Stimulated activated CD4-positive, alpha-beta T cell treated with anti-CD3 and anti-CD28 coated beads, Interleukin-2, amount 100 ng/mL, for 4 hours (primary cell): ENCODE data around the gene TRMT10A.
"Not testable (repeated sequence)": the region's sequence is repeated elsewhere in the genome, so short reads cannot be mapped to it uniquely, and the experiment has no call there.

ENCODE experiments used
- DNase-seq: peaks from one replicate; pipeline ENCODE4 v3.0.0-alpha.2; 2020; ENCODE audit warnings: low read depth

Gene TRMT10A

GRCh38 chr4:99540277-99540939, 23.4 kb downstream of the TRMT10A start:
- DNase-seq = no peak

GRCh38 chr4:99537674-99538073, 26.2 kb downstream of the TRMT10A start:
- DNase-seq = no peak

- DNase-seq = no peak
Measured at GRCh38 chr4:99536848-99537247, 27.0 kb downstream of the TRMT10A start.

DNA sequence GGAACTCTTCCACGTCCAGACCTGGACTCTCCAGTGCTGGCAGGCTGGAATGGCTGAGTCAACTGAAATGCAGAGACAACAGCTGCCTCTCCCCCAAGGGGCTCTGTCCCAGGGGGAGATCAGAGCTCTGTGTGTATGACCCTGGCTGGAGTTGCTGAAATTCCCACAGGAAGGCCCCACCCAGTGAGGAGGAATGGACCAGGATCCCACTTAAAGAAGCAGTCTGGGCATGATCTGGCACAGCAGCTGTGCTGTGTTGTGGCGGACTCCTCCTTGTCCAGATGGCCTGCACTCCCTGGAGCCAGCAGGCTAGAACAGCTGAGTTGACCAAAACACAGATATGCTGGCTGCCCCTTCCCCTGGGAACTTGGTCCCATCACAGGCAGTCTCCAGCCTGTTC, 27.6 kb downstream of the TRMT10A start:
- DNase-seq = no peak

DNA sequence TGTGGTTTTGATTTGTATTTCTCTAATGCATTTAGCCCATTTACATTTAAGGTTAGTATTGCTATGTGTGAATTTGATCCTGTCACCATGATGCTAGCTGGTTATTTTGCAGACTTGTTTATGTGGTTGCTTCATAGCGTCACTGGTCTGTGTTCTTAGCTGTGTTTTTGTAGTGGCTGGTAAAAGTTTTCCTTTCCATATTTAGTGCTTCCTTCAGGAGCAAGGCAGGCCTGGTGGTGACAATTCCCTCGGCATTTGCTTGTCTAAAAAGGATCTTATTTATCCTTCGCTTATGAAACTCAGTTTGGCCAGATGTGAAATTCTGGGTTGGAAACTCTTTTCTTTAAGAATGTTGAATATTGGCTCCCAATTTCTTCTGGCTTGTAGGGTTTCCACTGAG, 29.1 kb downstream of the TRMT10A start:
- DNase-seq = not testable (repeated sequence)

DNA sequence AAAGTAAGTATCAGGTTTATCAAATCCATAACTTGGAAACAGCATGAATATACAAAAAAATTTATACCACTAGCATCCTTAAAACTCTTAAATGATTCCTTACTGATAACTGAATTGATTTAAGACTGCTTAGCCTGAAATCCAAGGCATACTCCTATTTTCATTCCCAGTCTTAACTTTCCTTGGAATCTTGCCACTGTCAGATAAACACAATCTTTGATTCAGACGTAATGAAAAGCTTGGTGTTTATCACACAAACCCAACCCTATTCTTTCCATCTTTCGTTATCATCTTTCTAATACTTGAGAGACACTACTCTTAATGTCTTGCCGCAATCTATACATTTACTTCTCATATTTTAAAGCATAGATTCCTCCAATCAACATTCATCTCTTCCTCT, 33.9 kb downstream of the TRMT10A start:
- DNase-seq = no peak

DNA sequence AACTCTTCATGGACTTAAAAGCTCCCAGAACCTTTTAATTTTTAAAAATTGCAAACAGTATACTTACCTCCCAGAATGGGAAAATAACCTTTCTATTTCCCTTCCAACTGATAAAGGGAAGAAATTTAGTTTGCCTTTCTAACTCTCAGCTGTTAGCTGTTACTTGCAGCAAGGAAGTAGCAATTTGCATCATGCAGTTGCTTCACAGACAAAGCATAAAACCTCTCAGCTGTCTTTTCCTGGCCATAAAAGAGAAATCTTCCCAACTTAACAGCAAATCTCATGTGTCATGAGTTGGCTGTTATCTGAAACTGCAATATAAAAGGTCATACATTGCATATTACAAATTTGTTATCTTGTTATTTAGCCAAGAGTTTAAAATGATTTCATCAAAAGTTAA, 34.6 kb downstream of the TRMT10A start:
- DNase-seq = no peak

DNA sequence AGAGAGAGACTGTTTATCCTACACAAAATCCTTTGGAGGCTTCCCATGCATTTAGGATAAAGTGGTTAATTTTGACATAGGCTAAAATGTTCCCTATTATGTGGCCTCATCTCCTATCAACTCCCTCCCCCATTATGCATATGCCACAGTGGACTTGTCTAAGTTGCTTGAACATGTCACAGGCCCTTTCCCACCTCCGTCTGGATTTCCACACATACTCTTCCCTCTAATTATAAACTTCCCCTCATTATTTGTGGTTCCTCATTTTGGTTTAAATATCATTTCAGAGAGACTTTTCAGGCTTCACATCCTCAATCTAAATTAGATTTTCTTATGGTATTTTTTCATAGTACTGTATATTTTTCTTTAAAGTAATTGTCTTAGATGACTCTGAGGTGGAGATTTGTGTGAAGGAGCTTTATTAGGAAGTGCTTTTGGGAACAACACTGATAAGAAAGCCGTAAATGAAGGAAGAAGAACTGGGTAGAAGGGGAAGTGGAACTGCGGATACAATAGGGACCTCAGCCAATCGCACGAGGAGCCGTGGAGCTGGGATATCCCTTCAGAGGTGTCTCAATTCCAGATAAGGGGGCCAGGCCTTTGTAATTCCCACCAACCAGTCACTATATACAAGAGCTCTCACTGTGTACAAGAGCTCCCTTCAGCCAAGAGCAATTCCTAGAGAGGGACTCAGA, 45.1 kb downstream of the TRMT10A start:
- DNase-seq = no peak

GRCh38 chr4:99510721-99511120, 53.1 kb downstream of the TRMT10A start, which contains the start of gene C4orf17:
Gene C4orf17 (plus strand): TSS chr4:99511021. CDS start chr4:99513082, 2,061 bp downstream.
- no peak for DNase-seq

GRCh38 chr4:99507762-99508161, 56.1 kb downstream of the TRMT10A start:
- peak; percentile 6 for DNase-seq

DNA sequence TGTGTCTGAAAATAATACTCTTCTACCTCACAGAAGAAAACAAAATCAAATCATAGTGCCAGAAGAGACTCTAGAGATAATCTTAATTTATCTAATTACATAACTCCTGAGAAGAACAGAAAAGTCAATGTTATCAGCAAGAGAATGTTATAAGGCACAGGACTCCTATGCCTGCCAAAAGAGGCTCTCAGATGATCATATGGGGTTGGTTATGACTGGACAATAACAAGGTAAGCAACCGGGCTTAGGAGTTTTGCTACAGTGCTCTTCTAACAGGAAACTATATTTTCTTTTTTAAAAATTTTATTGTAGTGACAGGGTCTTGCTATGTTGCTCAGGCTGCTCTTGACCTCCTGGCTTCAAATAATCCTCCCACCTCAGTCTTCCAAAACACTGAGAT, 56.5 kb downstream of the TRMT10A start:
- no peak for DNase-seq

DNA sequence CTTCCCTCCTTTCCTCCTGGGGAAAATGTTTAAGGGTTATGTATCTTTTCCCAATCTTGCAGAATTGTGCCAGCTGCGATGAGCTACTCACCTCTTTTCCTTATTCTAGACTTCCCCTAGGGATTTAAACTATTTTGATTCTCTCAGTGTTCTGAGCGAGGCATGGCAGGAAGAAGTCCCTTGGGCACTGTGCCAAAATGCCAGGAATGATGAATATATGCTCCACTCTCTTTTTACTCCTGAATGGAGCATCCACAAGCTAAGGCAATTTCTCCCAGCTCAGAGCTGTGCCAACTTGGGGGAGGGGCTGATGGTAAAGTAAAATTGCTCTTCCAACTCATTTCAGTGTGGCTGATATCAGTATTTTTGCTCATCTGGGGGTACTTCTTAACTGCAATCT, 57.1 kb downstream of the TRMT10A start:
- DNase-seq = no peak

- no peak for DNase-seq
Measured at GRCh38 chr4:99504804-99505502, 58.9 kb downstream of the TRMT10A start.
